GM23248 (cell line): ENCODE data around the gene CD8A.

ENCODE experiments used
- EZH2 ChIP-seq: fragments of 200-600 bp; sonication (generic); IDR thresholded peaks from 2 replicates; pipeline ENCODE4 v1.6.1; 2018; ENCODE audit warnings: antibody characterized with exemption, mild to moderate bottlenecking; ENCODE audit not compliant: insufficient read depth, poor library complexity, severe bottlenecking
- EZH2phosphoT487 ChIP-seq: fragments of 200-600 bp; sonication (generic); IDR thresholded peaks from 2 replicates; pipeline ENCODE4 v1.6.1; 2018; ENCODE audit warnings: antibody characterized with exemption, moderate library complexity, mild to moderate bottlenecking, low read depth; ENCODE audit not compliant: insufficient read depth

DNA sequence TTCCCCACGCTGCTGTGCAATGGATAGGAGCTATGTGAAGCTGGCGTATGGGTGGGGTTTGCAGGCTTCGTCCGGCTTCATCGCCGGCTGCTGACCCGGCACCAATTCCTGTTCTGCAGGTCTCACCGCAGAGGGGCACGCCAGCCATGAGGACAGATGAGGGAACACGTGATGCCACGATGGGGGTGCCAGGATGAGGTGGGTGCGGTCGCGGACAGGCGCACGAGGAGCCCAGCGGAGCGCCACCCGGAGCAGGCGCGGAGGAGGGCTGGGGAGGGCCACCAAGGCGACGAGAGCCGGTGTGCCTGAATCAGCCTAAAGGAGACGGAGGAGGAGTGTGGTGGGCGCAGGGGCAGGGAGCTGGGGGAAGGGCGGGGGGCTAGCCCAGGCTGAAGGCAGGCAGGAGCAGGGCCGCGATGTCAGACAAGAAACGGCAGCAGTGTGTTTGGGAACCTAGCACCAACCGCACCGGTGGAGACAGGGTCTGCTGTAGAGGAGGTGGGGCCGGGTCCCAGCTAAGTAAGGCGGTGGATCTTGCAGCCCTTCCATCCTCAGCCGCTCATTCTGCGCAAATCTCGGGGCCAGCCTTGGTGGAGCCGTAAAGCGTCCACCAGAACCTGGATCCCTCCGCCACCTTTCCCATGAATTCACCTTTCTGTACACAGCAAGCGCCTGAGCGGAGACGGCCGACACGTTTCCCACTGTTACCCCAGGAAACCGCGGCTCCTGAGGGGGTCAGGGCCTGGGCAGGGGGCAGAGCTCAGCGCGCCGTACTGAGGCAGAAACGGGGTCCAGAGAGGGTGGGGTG, 17.0 kb upstream of the CD8A start:
- TF ChIP-seq EZH2 (no peak), EZH2phosphoT487 (no peak)
